ENCODE data around the gene ABRAXAS1. TPM values are rescaled to one million over a fixed set of nuclear protein-coding genes. Genes with fewer than 3 reads are reported as not detected.

The ABRAXAS1 gene
- total and polyA plus RNA-seq, 2 donors (not counting 1 experiment from before 2014, with no cell fraction given), result 5.4 to 38.4 TPM

DNA sequence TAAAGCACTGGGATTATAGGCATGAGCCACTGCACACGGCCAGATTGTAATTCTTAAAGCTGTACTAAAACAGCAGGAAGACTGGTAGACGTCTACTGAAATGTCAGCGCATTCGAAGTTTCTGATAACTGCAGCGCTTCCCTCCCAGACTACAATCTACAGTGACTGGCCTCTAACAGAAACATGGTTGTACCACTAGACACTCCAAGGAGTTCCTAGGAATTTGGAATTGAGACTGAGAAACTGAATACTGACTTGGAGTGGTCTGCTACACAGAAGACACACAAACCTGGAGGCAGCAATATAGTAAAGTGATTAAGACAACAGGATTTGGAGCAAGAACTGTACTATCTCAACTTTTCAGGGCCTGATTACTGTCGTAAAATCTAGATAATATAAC is 30.2 kb downstream of the ABRAXAS1 start:
- Mint-ChIP-seq H3K27me3 (no peaks in the 10 kb centered on the region), H3K4me1 (peaks cover 62% of the 10 kb centered on the region), H3K9me3 (ENCODE audit: insufficient read depth) (no peaks in the 10 kb centered on the region), H3K4me3 (peak overlapping the region; percentile 100), H3K27ac (peak overlapping the region; percentile 100)
- no peak for ATAC-seq (ENCODE audit: low read depth)
- Histone ChIP-seq H3K27ac (ENCODE audit: low read length in 2 of 2) (peak overlapping the region; percentile 95 to 100), H2AFZ (ENCODE audit: insufficient read depth, low read depth, low read length, poor library complexity, severe bottlenecking) (peak overlapping the region; percentile 82), H4K20me1 (ENCODE audit: control insufficient read depth, insufficient read depth, low read length, poor library complexity, severe bottlenecking) (no peaks in the 10 kb centered on the region), H3K79me2 (ENCODE audit: control insufficient read depth, insufficient read depth, low read length) (peaks cover 55% of the 10 kb centered on the region), H3K4me2 (replicated peaks; ENCODE audit: low read depth, low read length, poor library complexity, severe bottlenecking) (peak overlapping the region; percentile 86), H3K4me3 (ENCODE audit: control extremely low read depth in 1 of 5, extremely low read depth in 1 of 5, insufficient read depth in 1 of 5, low read depth in 2 of 5, low read length in 4 of 5) (peak overlapping the region; percentile 83 to 96 (median 94)), H3K36me3 (replicated peaks in 1 of 2; ENCODE audit: control extremely low read depth in 1 of 2, control insufficient read depth in 1 of 2, extremely low read depth in 1 of 2, insufficient read depth in 2 of 2, low read length in 1 of 2) (peaks cover 0 to 36% of the 10 kb centered on the region in 2 experiments), H3K9ac (ENCODE audit: low read length) (peak overlapping the region; percentile 95), H3K27me3 (replicated peaks in 1 of 4; ENCODE audit: control extremely low read depth in 1 of 4, control insufficient read depth in 3 of 4, insufficient read depth in 4 of 4, low read length in 3 of 4) (no peaks in the 10 kb centered on the region), H3K9me3 (ENCODE audit: control extremely low read depth in 1 of 3, control insufficient read depth in 2 of 3, insufficient read depth in 1 of 3, low read length in 2 of 3) (no peaks in the 10 kb centered on the region), H3K4me1 (ENCODE audit: control insufficient read depth in 2 of 2, insufficient read depth in 2 of 2, low read length in 2 of 2) (peaks cover 18 to 22% of the 10 kb centered on the region in 2 donors)
- POLR2A ChIA-PET, result interaction anchor here (1.0 to 1.7 kb wide), 2 partner anchors 31 to 420 kb away, joined by 3 to 5 read pairs; partner anchors contain the start of genes ABRAXAS1 and COPS4
- TF ChIP-seq, protein P1, sequence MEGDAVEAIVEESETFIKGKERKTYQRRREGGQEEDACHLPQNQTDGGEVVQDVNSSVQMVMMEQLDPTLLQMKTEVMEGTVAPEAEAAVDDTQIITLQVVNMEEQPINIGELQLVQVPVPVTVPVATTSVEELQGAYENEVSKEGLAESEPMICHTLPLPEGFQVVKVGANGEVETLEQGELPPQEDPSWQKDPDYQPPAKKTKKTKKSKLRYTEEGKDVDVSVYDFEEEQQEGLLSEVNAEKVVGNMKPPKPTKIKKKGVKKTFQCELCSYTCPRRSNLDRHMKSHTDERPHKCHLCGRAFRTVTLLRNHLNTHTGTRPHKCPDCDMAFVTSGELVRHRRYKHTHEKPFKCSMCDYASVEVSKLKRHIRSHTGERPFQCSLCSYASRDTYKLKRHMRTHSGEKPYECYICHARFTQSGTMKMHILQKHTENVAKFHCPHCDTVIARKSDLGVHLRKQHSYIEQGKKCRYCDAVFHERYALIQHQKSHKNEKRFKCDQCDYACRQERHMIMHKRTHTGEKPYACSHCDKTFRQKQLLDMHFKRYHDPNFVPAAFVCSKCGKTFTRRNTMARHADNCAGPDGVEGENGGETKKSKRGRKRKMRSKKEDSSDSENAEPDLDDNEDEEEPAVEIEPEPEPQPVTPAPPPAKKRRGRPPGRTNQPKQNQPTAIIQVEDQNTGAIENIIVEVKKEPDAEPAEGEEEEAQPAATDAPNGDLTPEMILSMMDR (IDR thresholded peaks at IDR 0.05), result no peak
- TF ChIP-seq EZH2 (IDR thresholded peaks at IDR 0.05; ENCODE audit: borderline replicate concordance, insufficient read depth, low read depth, low read length, poor library complexity, severe bottlenecking), result no peak
- 51% methylated on average over 5 of the region's 6 CpGs for WGBS (ENCODE audit: insufficient coverage)
- no peak for DNase-seq
- CTCF ChIA-PET, result interaction anchor here (1.0 to 1.6 kb wide), 5 partner anchors 14 to 189 kb away, joined by 3 to 5 read pairs (median 3); partner anchors contain the start of genes ABRAXAS1 and COQ2
- intact Hi-C loops (cut with micrococcal nuclease), result loop anchor here (1.0 to 10.0 kb wide), 4 partner anchors 120 to 1080 kb away; partner anchors contain the start of genes COQ2, HPSE and SEC31A

DNA sequence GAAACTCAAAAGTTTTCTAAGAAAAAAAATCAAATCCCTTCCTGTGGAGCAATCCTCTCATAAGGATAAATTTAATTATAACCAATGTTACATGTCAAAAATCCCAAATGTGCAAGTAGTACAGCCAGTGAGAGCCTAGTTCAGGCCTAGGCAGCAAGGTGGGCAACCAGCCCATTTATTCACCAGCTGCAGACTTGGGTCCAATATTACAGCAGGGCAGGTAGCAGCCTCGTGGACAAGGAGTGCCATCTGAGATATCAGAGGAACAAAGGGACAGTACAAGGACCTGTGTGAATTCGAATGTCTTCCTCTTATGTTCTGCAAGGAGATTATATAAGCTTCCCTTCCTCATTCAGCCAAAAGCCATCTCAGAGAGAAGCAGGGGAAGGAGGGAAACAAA is 35.9 kb downstream of the ABRAXAS1 start:
- intact Hi-C loops (cut with micrococcal nuclease), result no loop called here
- H3K9me3 Mint-ChIP-seq (ENCODE audit: insufficient read depth), result no peaks in the 10 kb centered on the region
- peaks cover 30% of the 10 kb centered on the region for H3K79me2 ChIP-seq (ENCODE audit: control insufficient read depth, insufficient read depth, low read length)
- ATAC-seq (ENCODE audit: low read depth) (no peak), DNase-seq (no peak)
- H3K4me3 ChIP-seq (ENCODE audit: control extremely low read depth in 1 of 5, extremely low read depth in 1 of 5, insufficient read depth in 1 of 5, low read depth in 2 of 5, low read length in 4 of 5), result no peak overlapping the region
- H3K27ac ChIP-seq (ENCODE audit: low read length in 2 of 2), result peak overlapping the region in 1 of 2 donors; percentile 45
- peaks cover 20% of the 10 kb centered on the region for H3K4me1 Mint-ChIP-seq
- no peak overlapping the region for H2AFZ ChIP-seq (ENCODE audit: insufficient read depth, low read depth, low read length, poor library complexity, severe bottlenecking)
- H3K27me3 ChIP-seq (replicated peaks in 1 of 4; ENCODE audit: control extremely low read depth in 1 of 4, control insufficient read depth in 3 of 4, insufficient read depth in 4 of 4, low read length in 3 of 4), result no peaks in the 10 kb centered on the region
- H3K4me1 ChIP-seq (ENCODE audit: control insufficient read depth in 2 of 2, insufficient read depth in 2 of 2, low read length in 2 of 2), result peaks cover 2 to 3% of the 10 kb centered on the region in 2 donors
- H3K9ac ChIP-seq (ENCODE audit: low read length), result no peak overlapping the region
- H3K4me3 Mint-ChIP-seq, result no peak overlapping the region
- no peak overlapping the region for H3K4me2 ChIP-seq (replicated peaks; ENCODE audit: low read depth, low read length, poor library complexity, severe bottlenecking)
- H3K36me3 ChIP-seq (replicated peaks in 1 of 2; ENCODE audit: control extremely low read depth in 1 of 2, control insufficient read depth in 1 of 2, extremely low read depth in 1 of 2, insufficient read depth in 2 of 2, low read length in 1 of 2), result peaks cover 7 to 38% of the 10 kb centered on the region in 2 experiments
- ChIA-PET CTCF (interaction anchor here (1.0 to 1.1 kb wide), 2 partner anchors 8 to 23 kb away, joined by 3 to 4 read pairs; no protein-coding TSS in a partner anchor), POLR2A (no interaction called here)
- H3K9me3 ChIP-seq (ENCODE audit: control extremely low read depth in 1 of 3, control insufficient read depth in 2 of 3, insufficient read depth in 1 of 3, low read length in 2 of 3), result no peaks in the 10 kb centered on the region
- H3K27me3 Mint-ChIP-seq, result no peaks in the 10 kb centered on the region
- no peaks in the 10 kb centered on the region for H4K20me1 ChIP-seq (ENCODE audit: control insufficient read depth, insufficient read depth, low read length, poor library complexity, severe bottlenecking)
- WGBS (ENCODE audit: insufficient coverage), result no CpG with 5 or more reads among the region's 2 CpGs
- TF ChIP-seq EZH2 (IDR thresholded peaks at IDR 0.05; ENCODE audit: borderline replicate concordance, insufficient read depth, low read depth, low read length, poor library complexity, severe bottlenecking), result no peak
- TF ChIP-seq, protein P1 (IDR thresholded peaks at IDR 0.05), result no peak
- no peak overlapping the region for H3K27ac Mint-ChIP-seq
